ENCODE results near the gene FXYD3. TPM values are rescaled to one million over a fixed set of nuclear protein-coding genes. Genes with fewer than 3 reads are reported as not detected.

Gene FXYD3
- total and polyA plus RNA-seq, 2 of the 13 experiments (the other 11 are each of a cell fraction or from before 2014, with no cell fraction given) = 4.9 TPM; not detected in 1

DNA sequence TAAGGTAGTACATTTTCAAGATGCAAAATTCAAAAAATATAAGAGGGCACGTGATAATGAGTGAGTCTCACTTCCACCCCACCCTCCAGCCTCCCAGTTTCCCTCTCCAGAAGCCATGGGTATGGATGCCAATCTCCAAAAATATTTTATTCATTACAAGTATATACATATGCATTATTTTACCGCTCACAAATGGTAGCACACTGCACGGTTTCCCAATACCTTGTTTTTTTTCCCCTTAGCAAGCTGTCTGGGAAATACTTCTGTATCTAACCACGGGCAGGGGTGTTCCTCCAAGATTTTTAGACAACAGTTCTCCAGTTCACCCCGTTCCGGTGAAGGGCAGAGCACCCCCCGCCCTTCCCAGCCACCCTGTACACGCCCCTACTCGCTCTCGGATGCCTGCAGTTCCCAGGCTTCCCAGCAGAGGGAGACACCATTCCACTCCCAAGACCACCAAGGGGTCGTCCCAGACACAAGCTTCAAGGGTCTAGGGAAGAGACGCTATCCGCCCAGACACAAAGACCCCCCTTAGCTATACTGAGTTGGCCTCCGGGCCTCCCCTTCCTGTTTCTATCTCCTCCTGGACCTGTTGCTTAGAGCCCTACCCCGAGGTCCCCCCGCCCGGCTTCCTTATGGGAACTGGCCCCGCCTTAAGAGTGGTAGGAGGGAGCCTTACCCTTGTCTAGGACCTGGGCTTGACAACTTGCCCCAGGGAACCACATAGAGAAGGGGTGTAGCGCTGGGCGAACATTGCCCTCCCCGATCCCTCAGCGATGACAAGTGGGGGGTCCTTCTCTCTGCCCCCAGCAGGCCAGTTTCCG lies 1.1 kb upstream of the FXYD3 start (continued):
- TF ChIP-seq, protein P1, sequence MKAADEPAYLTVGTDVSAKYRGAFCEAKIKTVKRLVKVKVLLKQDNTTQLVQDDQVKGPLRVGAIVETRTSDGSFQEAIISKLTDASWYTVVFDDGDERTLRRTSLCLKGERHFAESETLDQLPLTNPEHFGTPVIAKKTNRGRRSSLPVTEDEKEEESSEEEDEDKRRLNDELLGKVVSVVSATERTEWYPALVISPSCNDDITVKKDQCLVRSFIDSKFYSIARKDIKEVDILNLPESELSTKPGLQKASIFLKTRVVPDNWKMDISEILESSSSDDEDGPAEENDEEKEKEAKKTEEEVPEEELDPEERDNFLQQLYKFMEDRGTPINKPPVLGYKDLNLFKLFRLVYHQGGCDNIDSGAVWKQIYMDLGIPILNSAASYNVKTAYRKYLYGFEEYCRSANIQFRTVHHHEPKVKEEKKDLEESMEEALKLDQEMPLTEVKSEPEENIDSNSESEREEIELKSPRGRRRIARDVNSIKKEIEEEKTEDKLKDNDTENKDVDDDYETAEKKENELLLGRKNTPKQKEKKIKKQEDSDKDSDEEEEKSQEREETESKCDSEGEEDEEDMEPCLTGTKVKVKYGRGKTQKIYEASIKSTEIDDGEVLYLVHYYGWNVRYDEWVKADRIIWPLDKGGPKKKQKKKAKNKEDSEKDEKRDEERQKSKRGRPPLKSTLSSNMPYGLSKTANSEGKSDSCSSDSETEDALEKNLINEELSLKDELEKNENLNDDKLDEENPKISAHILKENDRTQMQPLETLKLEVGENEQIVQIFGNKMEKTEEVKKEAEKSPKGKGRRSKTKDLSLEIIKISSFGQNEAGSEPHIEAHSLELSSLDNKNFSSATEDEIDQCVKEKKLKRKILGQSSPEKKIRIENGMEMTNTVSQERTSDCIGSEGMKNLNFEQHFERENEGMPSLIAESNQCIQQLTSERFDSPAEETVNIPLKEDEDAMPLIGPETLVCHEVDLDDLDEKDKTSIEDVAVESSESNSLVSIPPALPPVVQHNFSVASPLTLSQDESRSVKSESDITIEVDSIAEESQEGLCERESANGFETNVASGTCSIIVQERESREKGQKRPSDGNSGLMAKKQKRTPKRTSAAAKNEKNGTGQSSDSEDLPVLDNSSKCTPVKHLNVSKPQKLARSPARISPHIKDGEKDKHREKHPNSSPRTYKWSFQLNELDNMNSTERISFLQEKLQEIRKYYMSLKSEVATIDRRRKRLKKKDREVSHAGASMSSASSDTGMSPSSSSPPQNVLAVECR (CRISPR knock-in tag; IDR thresholded peaks at IDR 0.05; ENCODE audit: borderline replicate concordance) = peak; percentile 26; the same call in 1 of the 2 replicates
- no peak for TF ChIP-seq CBX5 (CRISPR knock-in tag; IDR thresholded peaks at IDR 0.05; ENCODE audit: borderline replicate concordance)
- TF ChIP-seq, protein P2, sequence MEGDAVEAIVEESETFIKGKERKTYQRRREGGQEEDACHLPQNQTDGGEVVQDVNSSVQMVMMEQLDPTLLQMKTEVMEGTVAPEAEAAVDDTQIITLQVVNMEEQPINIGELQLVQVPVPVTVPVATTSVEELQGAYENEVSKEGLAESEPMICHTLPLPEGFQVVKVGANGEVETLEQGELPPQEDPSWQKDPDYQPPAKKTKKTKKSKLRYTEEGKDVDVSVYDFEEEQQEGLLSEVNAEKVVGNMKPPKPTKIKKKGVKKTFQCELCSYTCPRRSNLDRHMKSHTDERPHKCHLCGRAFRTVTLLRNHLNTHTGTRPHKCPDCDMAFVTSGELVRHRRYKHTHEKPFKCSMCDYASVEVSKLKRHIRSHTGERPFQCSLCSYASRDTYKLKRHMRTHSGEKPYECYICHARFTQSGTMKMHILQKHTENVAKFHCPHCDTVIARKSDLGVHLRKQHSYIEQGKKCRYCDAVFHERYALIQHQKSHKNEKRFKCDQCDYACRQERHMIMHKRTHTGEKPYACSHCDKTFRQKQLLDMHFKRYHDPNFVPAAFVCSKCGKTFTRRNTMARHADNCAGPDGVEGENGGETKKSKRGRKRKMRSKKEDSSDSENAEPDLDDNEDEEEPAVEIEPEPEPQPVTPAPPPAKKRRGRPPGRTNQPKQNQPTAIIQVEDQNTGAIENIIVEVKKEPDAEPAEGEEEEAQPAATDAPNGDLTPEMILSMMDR (CRISPR knock-in tag; IDR thresholded peaks at IDR 0.05) = peak; percentile 95
- TF ChIP-seq ZNF34 (CRISPR knock-in tag; IDR thresholded peaks at IDR 0.05; ENCODE audit: borderline replicate concordance) = no peak
- TF ChIP-seq, protein P3, sequence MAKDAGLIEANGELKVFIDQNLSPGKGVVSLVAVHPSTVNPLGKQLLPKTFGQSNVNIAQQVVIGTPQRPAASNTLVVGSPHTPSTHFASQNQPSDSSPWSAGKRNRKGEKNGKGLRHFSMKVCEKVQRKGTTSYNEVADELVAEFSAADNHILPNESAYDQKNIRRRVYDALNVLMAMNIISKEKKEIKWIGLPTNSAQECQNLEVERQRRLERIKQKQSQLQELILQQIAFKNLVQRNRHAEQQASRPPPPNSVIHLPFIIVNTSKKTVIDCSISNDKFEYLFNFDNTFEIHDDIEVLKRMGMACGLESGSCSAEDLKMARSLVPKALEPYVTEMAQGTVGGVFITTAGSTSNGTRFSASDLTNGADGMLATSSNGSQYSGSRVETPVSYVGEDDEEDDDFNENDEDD (CRISPR knock-in tag; IDR thresholded peaks at IDR 0.05; ENCODE audit: borderline replicate concordance) = no peak
- TF ChIP-seq YY1 (IDR thresholded peaks at IDR 0.05; ENCODE audit: insufficient read depth, insufficient replicate concordance, low read depth, low read length) = no peak
- TF ChIP-seq, protein P4, sequence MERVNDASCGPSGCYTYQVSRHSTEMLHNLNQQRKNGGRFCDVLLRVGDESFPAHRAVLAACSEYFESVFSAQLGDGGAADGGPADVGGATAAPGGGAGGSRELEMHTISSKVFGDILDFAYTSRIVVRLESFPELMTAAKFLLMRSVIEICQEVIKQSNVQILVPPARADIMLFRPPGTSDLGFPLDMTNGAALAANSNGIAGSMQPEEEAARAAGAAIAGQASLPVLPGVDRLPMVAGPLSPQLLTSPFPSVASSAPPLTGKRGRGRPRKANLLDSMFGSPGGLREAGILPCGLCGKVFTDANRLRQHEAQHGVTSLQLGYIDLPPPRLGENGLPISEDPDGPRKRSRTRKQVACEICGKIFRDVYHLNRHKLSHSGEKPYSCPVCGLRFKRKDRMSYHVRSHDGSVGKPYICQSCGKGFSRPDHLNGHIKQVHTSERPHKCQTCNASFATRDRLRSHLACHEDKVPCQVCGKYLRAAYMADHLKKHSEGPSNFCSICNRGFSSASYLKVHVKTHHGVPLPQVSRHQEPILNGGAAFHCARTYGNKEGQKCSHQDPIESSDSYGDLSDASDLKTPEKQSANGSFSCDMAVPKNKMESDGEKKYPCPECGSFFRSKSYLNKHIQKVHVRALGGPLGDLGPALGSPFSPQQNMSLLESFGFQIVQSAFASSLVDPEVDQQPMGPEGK (CRISPR knock-in tag; IDR thresholded peaks at IDR 0.05) = peak; percentile 50; the same call in 1 of the 2 replicates
- no peak for TF ChIP-seq SMARCE1 (IDR thresholded peaks at IDR 0.05; ENCODE audit: borderline replicate concordance)
- TF ChIP-seq, protein P5, sequence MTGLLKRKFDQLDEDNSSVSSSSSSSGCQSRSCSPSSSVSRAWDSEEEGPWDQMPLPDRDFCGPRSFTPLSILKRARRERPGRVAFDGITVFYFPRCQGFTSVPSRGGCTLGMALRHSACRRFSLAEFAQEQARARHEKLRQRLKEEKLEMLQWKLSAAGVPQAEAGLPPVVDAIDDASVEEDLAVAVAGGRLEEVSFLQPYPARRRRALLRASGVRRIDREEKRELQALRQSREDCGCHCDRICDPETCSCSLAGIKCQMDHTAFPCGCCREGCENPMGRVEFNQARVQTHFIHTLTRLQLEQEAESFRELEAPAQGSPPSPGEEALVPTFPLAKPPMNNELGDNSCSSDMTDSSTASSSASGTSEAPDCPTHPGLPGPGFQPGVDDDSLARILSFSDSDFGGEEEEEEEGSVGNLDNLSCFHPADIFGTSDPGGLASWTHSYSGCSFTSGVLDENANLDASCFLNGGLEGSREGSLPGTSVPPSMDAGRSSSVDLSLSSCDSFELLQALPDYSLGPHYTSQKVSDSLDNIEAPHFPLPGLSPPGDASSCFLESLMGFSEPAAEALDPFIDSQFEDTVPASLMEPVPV (CRISPR knock-in tag; IDR thresholded peaks at IDR 0.05) = no peak
- TF ChIP-seq ZKSCAN1 (IDR thresholded peaks at IDR 0.05; ENCODE audit: low read length) = no peak
- TF ChIP-seq NFYC (CRISPR knock-in tag; IDR thresholded peaks at IDR 0.05) = no peak
- no peak for TF ChIP-seq RFX1 (IDR thresholded peaks at IDR 0.05)
- TF ChIP-seq SP4 (CRISPR knock-in tag; IDR thresholded peaks at IDR 0.05) = no peak
- no peak for TF ChIP-seq DPF2 (CRISPR knock-in tag; IDR thresholded peaks at IDR 0.05; ENCODE audit: borderline replicate concordance, low read depth)
- TF ChIP-seq ZNF543 (CRISPR knock-in tag; IDR thresholded peaks at IDR 0.05) = no peak
